Keratinocyte (primary cell): ENCODE data around the gene ZBTB14. TPM values are rescaled to one million over a fixed set of nuclear protein-coding genes. Genes with fewer than 3 reads are reported as not detected.

Source experiments
- DNase-seq: peaks from one replicate; pipeline ENCODE4 v3.0.0-alpha.2; 2011; ENCODE audit warnings: low read depth, missing footprints, low spot score
- FAIRE-seq: peaks from 2 replicates; lab custom pipeline; 2011; peaks lifted over from hg19 to GRCh38; lab: Jason Lieb, UNC
- H2AFZ ChIP-seq: 2 replicates; pipeline ENCODE4 v1.6.0; 2012; ENCODE audit warnings: low read length, control low read depth, inconsistent platforms; ENCODE audit not compliant: control insufficient read depth
- H3K27ac ChIP-seq: 2 replicates; pipeline ENCODE4 v1.5.1; 2011; ENCODE audit warnings: low read length; ENCODE audit not compliant: control insufficient read depth, insufficient read depth
- H3K27me3 ChIP-seq: 3 replicates; pipeline ENCODE4 v1.6.0; 2011; ENCODE audit warnings: low read length; ENCODE audit not compliant: control insufficient read depth, insufficient read depth; ENCODE audit errors: extremely low read depth
- H3K36me3 ChIP-seq, 2 experiments: 2 replicates in 1 of 2; 3 replicates in 1 of 2; pipeline ENCODE4 v1.5.1; 2011; ENCODE audit warnings: low read length in 2 of 2, mild to moderate bottlenecking in 1 of 2; ENCODE audit not compliant: control insufficient read depth in 2 of 2, insufficient read depth in 2 of 2; ENCODE audit errors: extremely low read depth in 1 of 2
- H3K4me1 ChIP-seq: 3 replicates; pipeline ENCODE4 v1.5.1; 2011; ENCODE audit warnings: low read length; ENCODE audit not compliant: control insufficient read depth, insufficient read depth; ENCODE audit errors: extremely low read depth
- H3K4me2 ChIP-seq: 3 replicates; pipeline ENCODE4 v1.6.0; 2011; ENCODE audit warnings: low read depth, low read length; ENCODE audit not compliant: control insufficient read depth, insufficient read depth; ENCODE audit errors: extremely low read depth
- H3K4me3 ChIP-seq, 3 experiments: fragments of 200-600 bp in 1 of 3; sonication (generic) in 1 of 3; 2 replicates in 2 of 3; 3 replicates in 1 of 3; pipeline ENCODE4 v1.5.1; 2011 to 2016; ENCODE audit warnings: low read length in 3 of 3, mild to moderate bottlenecking in 3 of 3, control low read depth in 2 of 3, inconsistent platforms in 1 of 3, low read depth in 1 of 3, mixed read lengths in 1 of 3, mixed run types in 1 of 3, moderate library complexity in 1 of 3; ENCODE audit not compliant: control insufficient read depth in 2 of 3, insufficient read depth in 2 of 3; ENCODE audit errors: extremely low read depth in 1 of 3
- H3K79me2 ChIP-seq: 2 replicates; pipeline ENCODE4 v1.6.0; 2012; ENCODE audit warnings: low read length; ENCODE audit not compliant: control insufficient read depth, insufficient read depth
- H3K9ac ChIP-seq: 3 replicates; pipeline ENCODE4 v1.6.0; 2011; ENCODE audit warnings: low read length; ENCODE audit not compliant: control insufficient read depth, insufficient read depth; ENCODE audit errors: extremely low read depth
- H3K9me1 ChIP-seq: 3 replicates; pipeline ENCODE4 v1.6.0; 2011; ENCODE audit warnings: low read length; ENCODE audit not compliant: control insufficient read depth, insufficient read depth; ENCODE audit errors: extremely low read depth
- H3K9me3 ChIP-seq: 2 replicates; pipeline ENCODE4 v1.5.1; 2012; ENCODE audit warnings: low read depth, low read length; ENCODE audit not compliant: control insufficient read depth
- H4K20me1 ChIP-seq: 3 replicates; pipeline ENCODE4 v1.6.0; 2011; ENCODE audit warnings: low read length; ENCODE audit not compliant: control insufficient read depth, insufficient read depth; ENCODE audit errors: extremely low read depth
- CTCF ChIP-seq, 3 experiments: IDR thresholded peaks in 1 of 3; conservative IDR thresholded peaks in 1 of 3; optimal IDR thresholded peaks in 1 of 3; 2 replicates in 2 of 3; 3 replicates in 1 of 3; pipeline versions ENCODE3 to v1.5.1; 2011; ENCODE audit warnings: low read length in 3 of 3, mild to moderate bottlenecking in 3 of 3, moderate library complexity in 2 of 3, control low read depth in 1 of 3, inconsistent platforms in 1 of 3; ENCODE audit not compliant: insufficient read depth in 2 of 3; ENCODE audit errors: extremely low read depth in 1 of 3
- EZH2 ChIP-seq: IDR thresholded peaks from one replicate; pipeline ENCODE4 v1.6.1; 2012; ENCODE audit warnings: inconsistent platforms, mild to moderate bottlenecking, low read length, moderate library complexity
- dilution Hi-C: fragments of 300-500 bp; cut with MboI; formaldehyde crosslinking; loops from one replicate; pipeline ENCODE4 v1.7.0; 2020; ENCODE audit warnings: low sequenced_read_pairs; ENCODE audit not compliant: extremely low pct_ligation_motif_present
- polyA plus RNA-seq, 5 experiments: library from polyadenylated mRNA; depleted of rRNA in 3 of 5; stranded (reverse) in 3 of 5; stranded (forward) in 1 of 5; unstranded in 1 of 5; fragments of >200 nt; gene quantifications; 1 replicate in 1 of 5; 2 replicates in 3 of 5; 3 replicates in 1 of 5; pipeline versions ENCODE4 v1.2.1 to v1.2.3, GENCODE V29; 2011 to 2012; ENCODE audit warnings: missing spikeins in 2 of 5, low read depth in 1 of 5, low replicate concordance in 1 of 5

ZBTB14 gene
- polyA plus RNA-seq, 1 donor (not counting 4 experiments of a cell fraction or from before 2014, with no cell fraction given), result 9.1 TPM

- Histone ChIP-seq H3K4me2 (no peak overlapping the region), H3K9ac (no peak overlapping the region), H3K4me1 (no peaks in the 10 kb centered on the region), H3K9me3 (no peaks in the 10 kb centered on the region), H3K79me2 (no peaks in the 10 kb centered on the region), H3K27me3 (no peaks in the 10 kb centered on the region), H3K9me1 (no peaks in the 10 kb centered on the region), H4K20me1 (no peaks in the 10 kb centered on the region), H3K36me3 (no peaks in the 10 kb centered on the region), H3K27ac (no peak overlapping the region), H3K4me3 (no peak overlapping the region), H2AFZ (no peak overlapping the region)
- TF ChIP-seq EZH2, result no peak
- TF ChIP-seq CTCF (optimal IDR thresholded peaks at IDR 0.05 in 1 of 3, IDR thresholded peaks at IDR 0.05 in 1 of 3, conservative IDR thresholded peaks at IDR 0.05 in 1 of 3; ENCODE audit: extremely low read depth in 1 of 3, insufficient read depth in 2 of 3, low read length in 3 of 3), result no peak
- DNase-seq (no peak), FAIRE-seq (peak; percentile 5)
- dilution Hi-C loops, result no loop called here
These were observed 15.9 kb upstream of the ZBTB14 start for GRCh38 chr18:5311301-5311989.

- no peak for DNase-seq
- H3K4me2 ChIP-seq, result peak overlapping the region; percentile 40
These were observed 14.5 kb upstream of the ZBTB14 start for GRCh38 chr18:5309888-5310470.

More at GRCh38 chr18:5309888-5310470, 14.5 kb upstream of the ZBTB14 start:
- dilution Hi-C loops, result no loop called here
- Histone ChIP-seq H4K20me1 (no peaks in the 10 kb centered on the region), H3K36me3 (no peaks in the 10 kb centered on the region), H3K9me3 (no peaks in the 10 kb centered on the region), H3K27me3 (no peaks in the 10 kb centered on the region), H3K9ac (no peak overlapping the region), H2AFZ (peak overlapping the region; percentile 51), H3K9me1 (no peaks in the 10 kb centered on the region), H3K79me2 (no peaks in the 10 kb centered on the region), H3K4me1 (no peaks in the 10 kb centered on the region), H3K4me3 (peak overlapping the region in 1 of 3 experiments; percentile 21), H3K27ac (no peak overlapping the region)
- no peak for FAIRE-seq
- no peak for TF ChIP-seq CTCF (optimal IDR thresholded peaks at IDR 0.05 in 1 of 3, IDR thresholded peaks at IDR 0.05 in 1 of 3, conservative IDR thresholded peaks at IDR 0.05 in 1 of 3; ENCODE audit: extremely low read depth in 1 of 3, insufficient read depth in 2 of 3, low read length in 3 of 3)
- TF ChIP-seq EZH2, result no peak
